Naive thymus-derived CD4-positive, alpha-beta T cell (primary cell): Measurements from ENCODE around the gene NOP56. TPM values are rescaled to one million over a fixed set of nuclear protein-coding genes. Genes with fewer than 3 reads are reported as not detected.
A peak's percentile ranks its signal among the peaks of the same experiment; 100 is the strongest.

Source experiments
- ATAC-seq: fragments of 150-1000 bp; cut with Tn5 transposase; 2 replicates; pipeline ENCODE4 v1.10.0; 2021; ENCODE audit warnings: mild to moderate bottlenecking, moderate library complexity
- CTCF ChIA-PET: fragments of 350-600 bp; sonication (Branson Sonifier 250); formaldehyde crosslinking; loops from one replicate; lab custom pipeline; 2021; ENCODE audit warnings: antibody characterized with exemption; lab: Charles Lee
- POLR2A ChIA-PET: fragments of 350-600 bp; sonication (Branson Sonifier 250); formaldehyde crosslinking; loops from one replicate; lab custom pipeline; 2021; ENCODE audit warnings: antibody characterized with exemption, inconsistent platforms; lab: Charles Lee
- DNase-seq, 9 donors: peaks; one replicate each; pipeline versions ENCODE4 v3.0.0 to v3.0.0-alpha.2; 2020 to 2022; ENCODE audit warnings: mixed read lengths in 1 of 9
- H3K27ac ChIP-seq: one replicate; pipeline ENCODE4 v1.7.0; 2013; ENCODE audit warnings: mild to moderate bottlenecking, low read depth, low read length, moderate library complexity
- H3K27me3 ChIP-seq, 2 donors: one replicate each; pipeline ENCODE4 v1.7.0; 2013; ENCODE audit warnings: low read length in 2 of 2, mild to moderate bottlenecking in 2 of 2, moderate library complexity in 2 of 2; ENCODE audit not compliant: control insufficient read depth in 2 of 2, insufficient read depth in 2 of 2
- H3K36me3 ChIP-seq, 3 experiments: 1 replicate in 2 of 3; 2 replicates in 1 of 3; pipeline ENCODE4 v1.7.0; 2013; ENCODE audit warnings: low read length in 3 of 3, mild to moderate bottlenecking in 3 of 3, moderate library complexity in 1 of 3; ENCODE audit not compliant: insufficient read depth in 3 of 3, control insufficient read depth in 2 of 3
- H3K4me1 ChIP-seq, 2 donors: one replicate each; pipeline ENCODE4 v1.7.0; 2013; ENCODE audit warnings: low read length in 2 of 2, mild to moderate bottlenecking in 2 of 2, moderate library complexity in 1 of 2; ENCODE audit not compliant: control insufficient read depth in 2 of 2, insufficient read depth in 2 of 2
- H3K4me3 ChIP-seq: 2 replicates; pipeline ENCODE4 v1.7.0; 2013; ENCODE audit warnings: mild to moderate bottlenecking, low read length
- H3K9me3 ChIP-seq, 3 experiments: 1 replicate in 2 of 3; 2 replicates in 1 of 3; pipeline ENCODE4 v1.7.0; 2013; ENCODE audit warnings: low read length in 3 of 3; ENCODE audit not compliant: control insufficient read depth in 2 of 3
- H3K27ac Mint-ChIP-seq, 9 donors: one replicate each; pipeline ENCODE4 v1.8.0; 2020 to 2022; ENCODE audit warnings: mixed read lengths in 9 of 9, mild to moderate bottlenecking in 8 of 9, moderate library complexity in 5 of 9, inconsistent platforms in 2 of 9
- H3K27me3 Mint-ChIP-seq, 5 donors: one replicate each; pipeline ENCODE4 v1.8.0; 2021 to 2022; ENCODE audit warnings: mixed read lengths in 5 of 5, mild to moderate bottlenecking in 1 of 5
- H3K36me3 Mint-ChIP-seq, 5 donors: one replicate each; pipeline ENCODE4 v1.8.0; 2020 to 2022; ENCODE audit warnings: mixed read lengths in 5 of 5, mild to moderate bottlenecking in 3 of 5, inconsistent platforms in 1 of 5
- H3K4me1 Mint-ChIP-seq, 7 donors: one replicate each; pipeline ENCODE4 v1.8.0; 2020 to 2022; ENCODE audit warnings: mixed read lengths in 7 of 7, mild to moderate bottlenecking in 3 of 7, inconsistent platforms in 1 of 7
- H3K4me3 Mint-ChIP-seq, 10 donors: one replicate each; pipeline ENCODE4 v1.8.0; 2020 to 2022; ENCODE audit warnings: mild to moderate bottlenecking in 10 of 10, mixed read lengths in 10 of 10, moderate library complexity in 6 of 10, inconsistent platforms in 2 of 10
- H3K9me3 Mint-ChIP-seq, 11 donors: one replicate each; pipeline ENCODE4 v1.8.0; 2020 to 2022; ENCODE audit warnings: mixed read lengths in 11 of 11, mild to moderate bottlenecking in 4 of 11, inconsistent platforms in 1 of 11, moderate library complexity in 1 of 11
- intact Hi-C, 2 donors: fragments of 100-400 bp; cut with micrococcal nuclease; formaldehyde crosslinking; loops; one replicate each; pipeline ENCODE4 v1.15.1; 2023
- polyA plus RNA-seq, 2 donors: library from polyadenylated mRNA; unstranded; fragments of 300-500 nt; fragmentation: Illumina TruSeq; gene quantifications; one replicate each; pipeline ENCODE4 v1.2.3, GENCODE V29; 2021
- total RNA-seq, 6 experiments: library from RNA in 5 of 6; stranded (reverse) in 5 of 6; gene quantifications; 1 replicate in 5 of 6; 2 replicates in 1 of 6; pipeline ENCODE4 v1.2.3 and lab custom pipeline; 2021 to 2026

NOP56 gene
- total and polyA plus RNA-seq, 7 experiments from 2014 or later, result 89.0 to 375 (median 270) TPM

DNA sequence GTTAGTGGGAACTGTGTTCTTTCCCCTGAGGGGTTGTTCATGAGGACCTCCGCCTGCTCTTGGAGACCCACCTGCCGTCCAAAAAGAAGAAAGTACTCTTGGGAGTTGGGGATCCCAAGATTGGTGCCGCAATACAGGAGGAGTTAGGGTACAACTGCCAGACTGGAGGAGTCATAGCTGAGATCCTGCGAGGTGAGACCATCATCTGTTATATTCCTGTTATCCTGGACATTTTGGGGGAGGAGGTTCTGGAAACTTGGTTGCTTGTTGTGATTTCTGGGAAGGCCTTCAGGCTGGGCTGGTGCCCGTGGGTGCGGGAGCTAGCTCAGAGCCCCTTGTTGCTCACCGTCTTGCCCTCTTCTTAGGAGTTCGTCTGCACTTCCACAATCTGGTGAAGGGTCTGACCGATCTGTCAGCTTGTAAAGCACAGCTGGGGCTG is 2.0 kb downstream of the NOP56 start:
- H3K9me3 Mint-ChIP-seq, result no peaks in the 10 kb centered on the region
- Histone ChIP-seq H3K9me3 (no peaks in the 10 kb centered on the region), H3K27ac (peak overlapping the region; percentile 90), H3K4me1 (peaks cover 22 to 26% of the 10 kb centered on the region in 2 donors), H3K4me3 (peak overlapping the region; percentile 82), H3K27me3 (no peaks in the 10 kb centered on the region), H3K36me3 (peaks cover 39 to 58% (median 41%) of the 10 kb centered on the region in 3 experiments)
- H3K4me3 Mint-ChIP-seq, result peak overlapping the region; percentile 86 to 92 (median 89)
- ATAC-seq (no peak), DNase-seq (no peak)
- H3K27ac Mint-ChIP-seq, result peak overlapping the region; percentile 27 to 86 (median 59)
- ChIA-PET CTCF (no interaction called here), POLR2A (interaction anchor here (0.9 to 6.8 kb wide), 4 partner anchors 10 to 86 kb away, joined by 3 to 183 read pairs (median 12); partner anchors contain the start of gene IDH3B)
- intact Hi-C loops, result loop anchor here in 1 of 2 donors (5.0 kb wide), 3 partner anchors 393 to 1427 kb away; partner anchors contain the start of genes FKBP1A, MRPS26 and RAD21L1
- H3K4me1 Mint-ChIP-seq, result peaks cover 17 to 42% (median 36%) of the 10 kb centered on the region in 7 donors
- H3K27me3 Mint-ChIP-seq, result no peaks in the 10 kb centered on the region
- peaks cover 16 to 53% (median 32%) of the 10 kb centered on the region in 5 donors for H3K36me3 Mint-ChIP-seq

DNA sequence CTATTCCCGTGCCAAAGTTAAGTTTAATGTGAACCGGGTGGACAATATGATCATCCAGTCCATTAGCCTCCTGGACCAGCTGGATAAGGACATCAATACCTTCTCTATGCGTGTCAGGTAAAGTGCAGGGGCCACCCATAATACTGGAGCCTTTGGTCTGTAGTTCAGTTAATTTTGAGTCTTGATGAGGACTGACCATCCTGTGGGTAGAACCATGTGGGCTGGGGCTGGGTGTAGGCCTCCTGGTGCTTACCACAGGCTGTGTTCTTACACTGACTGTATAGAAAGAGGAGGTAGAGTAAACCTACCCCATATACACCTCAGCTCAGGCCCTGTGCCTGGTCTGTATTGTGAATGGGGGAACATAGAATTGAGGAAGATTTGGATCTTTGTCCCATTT is 2.4 kb downstream of the NOP56 start:
- Mint-ChIP-seq H3K9me3 (no peaks in the 10 kb centered on the region), H3K4me3 (peak overlapping the region; percentile 86 to 92 (median 89)), H3K4me1 (peaks cover 17 to 38% (median 35%) of the 10 kb centered on the region in 7 donors), H3K27ac (peak overlapping the region in 7 of 9 donors; percentile 10 to 86 (median 58)), H3K36me3 (peaks cover 16 to 57% (median 35%) of the 10 kb centered on the region in 5 donors), H3K27me3 (no peaks in the 10 kb centered on the region)
- ChIA-PET CTCF (interaction anchor here (0.7 to 1.0 kb wide), 2 partner anchors 8 to 10 kb away, joined by 3 read pairs; no protein-coding TSS in a partner anchor), POLR2A (interaction anchor here (0.9 to 6.8 kb wide), 4 partner anchors 11 to 86 kb away, joined by 3 to 183 read pairs (median 12); partner anchors contain the start of gene IDH3B)
- H3K36me3 ChIP-seq, result peaks cover 41 to 63% (median 43%) of the 10 kb centered on the region in 3 experiments
- ATAC-seq (no peak), DNase-seq (no peak)
- intact Hi-C loops, result loop anchor here in 1 of 2 donors (5.0 kb wide), 3 partner anchors 392 to 1428 kb away; partner anchors contain the start of genes FKBP1A, MRPS26 and RAD21L1
- H3K27me3 ChIP-seq, result no peaks in the 10 kb centered on the region
- H3K4me3 ChIP-seq, result no peak overlapping the region
- peaks cover 22 to 26% of the 10 kb centered on the region in 2 donors for H3K4me1 ChIP-seq
- no peaks in the 10 kb centered on the region for H3K9me3 ChIP-seq
- H3K27ac ChIP-seq, result no peak overlapping the region

DNA sequence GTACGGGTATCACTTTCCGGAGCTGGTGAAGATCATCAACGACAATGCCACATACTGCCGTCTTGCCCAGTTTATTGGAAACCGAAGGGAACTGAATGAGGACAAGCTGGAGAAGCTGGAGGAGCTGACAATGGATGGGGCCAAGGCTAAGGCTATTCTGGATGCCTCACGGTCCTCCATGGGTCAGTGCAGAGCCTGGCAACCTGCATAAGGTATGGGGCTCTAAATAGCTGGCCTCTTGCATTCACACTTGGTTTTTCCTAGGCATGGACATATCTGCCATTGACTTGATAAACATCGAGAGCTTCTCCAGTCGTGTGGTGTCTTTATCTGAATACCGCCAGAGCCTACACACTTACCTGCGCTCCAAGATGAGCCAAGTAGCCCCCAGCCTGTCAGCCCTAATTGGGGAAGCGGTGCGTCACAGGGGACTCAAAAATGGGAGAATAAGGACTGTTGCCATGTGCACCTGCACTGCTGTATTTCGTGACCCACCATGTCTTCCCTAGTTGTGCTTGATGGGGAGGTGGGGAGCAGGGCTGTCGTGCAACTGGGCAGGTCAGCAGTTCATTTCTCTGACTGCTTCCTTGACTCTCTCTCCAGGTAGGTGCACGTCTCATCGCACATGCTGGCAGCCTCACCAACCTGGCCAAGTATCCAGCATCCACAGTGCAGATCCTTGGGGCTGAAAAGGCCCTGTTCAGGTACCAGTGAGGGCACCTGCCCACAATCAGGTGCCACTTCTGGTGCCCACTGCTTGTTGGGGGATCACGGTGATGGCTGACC is 3.1 kb downstream of the NOP56 start:
- Mint-ChIP-seq H3K36me3 (peaks cover 20 to 62% (median 37%) of the 10 kb centered on the region in 5 donors), H3K4me3 (peak overlapping the region in 3 of 10 donors; percentile 6 to 92 (median 87)), H3K27ac (peak overlapping the region in 3 of 9 donors; percentile 29 to 84 (median 36)), H3K4me1 (peaks cover 19 to 35% (median 31%) of the 10 kb centered on the region in 7 donors), H3K27me3 (no peaks in the 10 kb centered on the region), H3K9me3 (no peaks in the 10 kb centered on the region)
- H3K36me3 ChIP-seq, result peaks cover 41 to 70% (median 45%) of the 10 kb centered on the region in 3 experiments
- DNase-seq, result no peak
- peaks cover 22 to 26% of the 10 kb centered on the region in 2 donors for H3K4me1 ChIP-seq
- no peaks in the 10 kb centered on the region for H3K27me3 ChIP-seq
- no peak overlapping the region for H3K27ac ChIP-seq
- H3K9me3 ChIP-seq, result no peaks in the 10 kb centered on the region
- ChIA-PET POLR2A (interaction anchor here (1.1 to 6.8 kb wide), 2 partner anchors 10 to 12 kb away, joined by 3 to 183 read pairs; partner anchors contain the start of gene IDH3B), CTCF (interaction anchor here (0.7 to 1.0 kb wide), 2 partner anchors 9 to 11 kb away, joined by 3 read pairs; no protein-coding TSS in a partner anchor)
- H3K4me3 ChIP-seq, result no peak overlapping the region
- no peak for ATAC-seq
- intact Hi-C loops, result no loop called here

DNA sequence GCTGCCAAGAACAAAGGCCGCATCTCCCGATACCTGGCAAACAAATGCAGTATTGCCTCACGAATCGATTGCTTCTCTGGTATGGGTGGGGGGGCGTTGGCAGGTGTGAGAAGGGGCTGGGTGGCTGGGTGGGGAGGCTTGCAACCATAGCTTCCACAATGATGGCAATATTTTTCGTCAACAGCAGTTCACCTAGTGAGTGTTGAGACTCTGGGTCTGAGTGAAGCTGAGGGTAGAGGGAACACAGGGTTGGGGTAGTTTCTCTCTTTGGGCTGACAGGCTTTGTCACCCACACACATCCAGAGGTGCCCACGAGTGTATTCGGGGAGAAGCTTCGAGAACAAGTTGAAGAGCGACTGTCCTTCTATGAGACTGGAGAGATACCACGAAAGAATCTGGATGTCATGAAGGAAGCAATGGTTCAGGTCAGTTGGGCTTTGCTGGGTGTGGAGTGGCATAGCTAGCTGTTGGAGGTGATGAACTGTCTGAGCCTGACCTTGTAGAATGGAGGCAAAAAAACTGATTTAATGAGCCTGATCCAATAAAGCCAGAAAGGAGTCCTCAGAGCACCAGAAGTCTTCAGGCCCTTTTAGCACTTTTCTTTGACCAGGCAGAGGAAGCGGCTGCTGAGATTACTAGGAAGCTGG is 4.2 kb downstream of the NOP56 start:
- Histone ChIP-seq H3K4me1 (peaks cover 17 to 20% of the 10 kb centered on the region in 2 donors), H3K9me3 (no peaks in the 10 kb centered on the region), H3K27me3 (no peaks in the 10 kb centered on the region), H3K36me3 (peaks cover 42 to 79% (median 51%) of the 10 kb centered on the region in 3 experiments), H3K27ac (no peak overlapping the region), H3K4me3 (no peak overlapping the region)
- ChIA-PET POLR2A (interaction anchor here (1.8 kb wide), 1 partner anchor 9 kb away, joined by 4 read pairs; no protein-coding TSS in a partner anchor), CTCF (no interaction called here)
- Mint-ChIP-seq H3K27ac (peak overlapping the region in 3 of 9 donors; percentile 28 to 77 (median 35)), H3K27me3 (no peaks in the 10 kb centered on the region), H3K4me1 (peaks cover 20 to 36% (median 27%) of the 10 kb centered on the region in 7 donors), H3K4me3 (peak overlapping the region in 1 of 10 donors; percentile 13), H3K9me3 (no peaks in the 10 kb centered on the region), H3K36me3 (peaks cover 26 to 65% (median 43%) of the 10 kb centered on the region in 5 donors)
- DNase-seq (no peak), ATAC-seq (no peak)
- intact Hi-C loops, result no loop called here

DNA sequence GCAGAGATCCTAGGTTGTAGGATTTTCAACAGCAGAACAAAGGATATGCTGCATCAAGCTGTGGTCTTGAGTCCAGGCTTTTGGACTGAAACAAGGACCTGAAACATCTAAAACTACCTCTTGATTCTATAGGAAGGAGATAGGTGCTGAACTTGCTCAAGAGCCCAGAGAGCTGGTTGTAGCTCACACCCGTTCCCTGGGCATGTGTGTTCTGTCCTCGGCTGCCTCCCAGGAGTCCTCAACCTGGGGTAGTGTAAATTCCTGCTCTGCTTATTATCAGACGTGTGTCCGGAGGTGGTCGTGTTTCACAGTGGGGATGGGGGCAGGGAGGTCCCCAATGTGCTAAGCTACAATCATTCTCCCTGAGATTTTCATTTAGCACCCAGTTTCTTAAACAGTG is 4.8 kb downstream of the NOP56 start:
- ATAC-seq, result no peak
- H3K4me3 Mint-ChIP-seq, result peak overlapping the region in 1 of 10 donors; percentile 13
- peaks cover 20 to 41% (median 33%) of the 10 kb centered on the region in 7 donors for H3K4me1 Mint-ChIP-seq
- intact Hi-C loops, result no loop called here
- POLR2A ChIA-PET, result interaction anchor here (1.8 kb wide), 1 partner anchor 8 kb away, joined by 4 read pairs; no protein-coding TSS in a partner anchor
- peak overlapping the region in 2 of 9 donors; percentile 35 to 77 for H3K27ac Mint-ChIP-seq
- no peak overlapping the region for H3K27ac ChIP-seq
- H3K9me3 Mint-ChIP-seq, result no peaks in the 10 kb centered on the region
- no peaks in the 10 kb centered on the region for H3K27me3 ChIP-seq
- H3K36me3 ChIP-seq, result peaks cover 49 to 85% (median 58%) of the 10 kb centered on the region in 3 experiments
- no peaks in the 10 kb centered on the region for H3K9me3 ChIP-seq
- H3K36me3 Mint-ChIP-seq, result peaks cover 32 to 71% (median 49%) of the 10 kb centered on the region in 5 donors
- H3K4me3 ChIP-seq, result no peak overlapping the region
- CTCF ChIA-PET, result no interaction called here
- peaks cover 17 to 20% of the 10 kb centered on the region in 2 donors for H3K4me1 ChIP-seq
- H3K27me3 Mint-ChIP-seq, result no peaks in the 10 kb centered on the region
- no peak for DNase-seq

DNA sequence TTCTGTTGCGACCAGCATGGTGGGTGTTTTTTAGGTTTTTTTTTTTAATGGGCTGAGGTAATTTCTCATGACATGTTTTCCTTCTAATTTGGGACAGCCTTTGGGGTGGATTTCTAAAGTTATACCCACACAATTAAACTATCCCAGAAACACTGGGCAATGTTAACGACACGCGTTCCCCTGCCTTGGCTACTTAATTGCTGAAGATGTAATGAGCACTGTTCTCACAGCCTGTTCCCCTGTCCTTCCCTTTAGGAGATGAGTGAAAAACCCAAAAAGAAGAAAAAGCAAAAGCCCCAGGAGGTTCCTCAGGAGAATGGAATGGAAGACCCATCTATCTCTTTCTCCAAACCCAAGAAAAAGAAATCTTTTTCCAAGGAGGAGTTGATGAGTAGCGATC is 5.2 kb downstream of the NOP56 start:
- Mint-ChIP-seq H3K4me3 (no peak overlapping the region), H3K9me3 (no peaks in the 10 kb centered on the region), H3K4me1 (peaks cover 20 to 43% (median 36%) of the 10 kb centered on the region in 7 donors), H3K27ac (peak overlapping the region in 3 of 9 donors; percentile 28 to 74 (median 35)), H3K27me3 (no peaks in the 10 kb centered on the region), H3K36me3 (peaks cover 34 to 71% (median 52%) of the 10 kb centered on the region in 5 donors)
- no peak overlapping the region for H3K4me3 ChIP-seq
- ATAC-seq, result no peak
- peaks cover 17 to 20% of the 10 kb centered on the region in 2 donors for H3K4me1 ChIP-seq
- intact Hi-C loops, result no loop called here
- CTCF ChIA-PET, result interaction anchor here (0.7 kb wide), 1 partner anchor 30 kb away, joined by 3 read pairs; no protein-coding TSS in a partner anchor
- no peak for DNase-seq
- peaks cover 49 to 89% (median 59%) of the 10 kb centered on the region in 3 experiments for H3K36me3 ChIP-seq
- no peaks in the 10 kb centered on the region for H3K9me3 ChIP-seq
- POLR2A ChIA-PET, result interaction anchor here (1.8 kb wide), 1 partner anchor 8 kb away, joined by 4 read pairs; no protein-coding TSS in a partner anchor
- no peak overlapping the region for H3K27ac ChIP-seq
- no peaks in the 10 kb centered on the region for H3K27me3 ChIP-seq
